BJ (cell line): ENCODE results near the gene EDIL3. TPM values are rescaled to one million over a fixed set of nuclear protein-coding genes. Genes with fewer than 3 reads are reported as not detected.

Source experiments
- CTCF ChIA-PET: fragments of 350-600 bp; formaldehyde crosslinking; extraction: SDS; loops from one replicate; lab custom pipeline; 2021; ENCODE audit warnings: antibody characterized with exemption, inconsistent platforms; lab: Yijun Ruan, JAX
- POLR2A ChIA-PET: fragments of 300-600 bp; sonication (Branson Sonifier 250); formaldehyde crosslinking; extraction: SDS; loops from one replicate; lab custom pipeline; 2021; ENCODE audit warnings: antibody characterized with exemption; lab: Charles Lee
- DNase-seq: peaks from one replicate; pipeline ENCODE4 v3.0.0-alpha.2; 2011; ENCODE audit warnings: low read depth
- H3K27me3 ChIP-seq: 2 replicates; pipeline ENCODE4 v1.6.0; 2011; ENCODE audit warnings: low read length; ENCODE audit not compliant: control insufficient read depth, insufficient read depth
- H3K36me3 ChIP-seq: 2 replicates; pipeline ENCODE4 v1.5.1; 2011; ENCODE audit warnings: low read length; ENCODE audit not compliant: control insufficient read depth, insufficient read depth
- H3K4me3 ChIP-seq: 2 replicates; pipeline ENCODE4 v1.5.1; 2011; ENCODE audit warnings: low read depth, mild to moderate bottlenecking, control low read depth, low read length
- CTCF ChIP-seq: IDR thresholded peaks from 2 replicates; pipeline ENCODE4 v1.5.1; 2011; ENCODE audit warnings: low read depth, mild to moderate bottlenecking, control low read depth, inconsistent platforms, low read length, moderate library complexity; ENCODE audit not compliant: insufficient read depth
- polyA plus RNA-seq: library from polyadenylated mRNA; depleted of rRNA; stranded (reverse); fragments of >200 nt; gene quantifications from 2 replicates; pipeline ENCODE4 v1.2.3, GENCODE V29; 2011

Gene EDIL3
- polyA plus RNA-seq, 1 experiment, result 8.4 TPM

- no peak for TF ChIP-seq CTCF
- peaks cover 21% of the 10 kb centered on the region for H3K27me3 ChIP-seq
- ChIA-PET CTCF (interaction anchor here (0.7 to 0.8 kb wide), 2 partner anchors 96 to 666 kb away, joined by 3 read pairs; no protein-coding TSS in a partner anchor), POLR2A (no interaction called here)
- peak overlapping the region; percentile 28 for H3K4me3 ChIP-seq
- no peaks in the 10 kb centered on the region for H3K36me3 ChIP-seq
- no peak for DNase-seq
Observed at GRCh38 chr5:84383296-84383815, 1.3 kb downstream of the EDIL3 start.

DNA sequence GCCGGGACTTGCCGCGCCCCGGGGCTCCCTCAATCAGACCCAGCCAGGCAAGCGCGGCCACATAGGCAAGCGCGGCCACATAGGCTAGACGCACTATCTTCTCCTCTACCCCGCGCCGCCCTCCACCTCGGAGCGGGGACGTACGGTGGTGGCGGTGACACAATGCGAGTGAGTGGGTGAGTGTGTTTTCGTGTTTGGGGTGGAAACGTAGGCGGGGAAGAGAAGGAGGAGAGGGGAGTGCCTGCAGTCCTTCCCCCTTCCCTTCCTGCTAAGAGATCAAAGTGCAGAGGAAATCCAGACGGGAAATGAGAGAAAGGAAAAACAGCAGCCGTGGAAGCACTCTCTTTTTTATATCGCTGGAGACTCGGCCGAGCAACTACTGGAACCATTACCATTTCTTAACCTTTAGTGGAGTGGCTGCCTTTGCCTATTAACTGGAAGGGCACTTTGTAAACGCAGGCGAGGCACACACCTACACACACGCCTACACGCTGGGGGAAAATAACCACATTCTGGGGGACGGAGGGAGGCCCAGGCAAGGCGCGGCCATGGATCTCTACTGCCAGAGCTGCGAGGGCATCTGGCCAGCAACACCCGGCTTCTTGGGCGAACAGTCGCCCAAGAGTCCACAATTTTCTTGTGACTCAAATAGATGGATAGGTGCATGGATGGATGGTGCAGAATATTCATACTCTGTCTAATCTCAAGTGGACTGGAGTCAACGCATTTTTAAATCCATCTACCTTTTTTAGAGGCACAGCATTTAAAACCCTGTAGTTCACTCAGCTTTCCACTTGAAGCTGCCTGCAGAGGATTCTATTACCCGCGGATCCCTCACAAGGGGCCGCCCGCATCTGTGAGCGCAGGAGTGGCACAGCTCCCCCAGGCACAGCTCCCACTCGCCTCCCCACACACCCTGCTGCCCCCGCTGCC, 2.1 kb downstream of the EDIL3 start:
- CTCF ChIA-PET, result interaction anchor here (0.7 to 0.8 kb wide), 2 partner anchors 96 to 665 kb away, joined by 3 read pairs; no protein-coding TSS in a partner anchor
- no peak for TF ChIP-seq CTCF
- DNase-seq, result no peak

GRCh38 chr5:84381502-84382362, 2.9 kb downstream of the EDIL3 start:
- TF ChIP-seq CTCF, result no peak
- POLR2A ChIA-PET, result no interaction called here
- Histone ChIP-seq H3K27me3 (peaks cover 21% of the 10 kb centered on the region), H3K36me3 (no peaks in the 10 kb centered on the region), H3K4me3 (no peak overlapping the region)
- CTCF ChIA-PET, result no interaction called here
- no peak for DNase-seq

More for the DNA sequence above, 2.1 kb downstream of the EDIL3 start:
- Histone ChIP-seq H3K27me3 (peaks cover 21% of the 10 kb centered on the region), H3K4me3 (peak overlapping the region; percentile 14), H3K36me3 (no peaks in the 10 kb centered on the region)
- POLR2A ChIA-PET, result no interaction called here

- DNase-seq, result no peak
- H3K36me3 ChIP-seq, result no peaks in the 10 kb centered on the region
- peaks cover 15% of the 10 kb centered on the region for H3K27me3 ChIP-seq
- no peak overlapping the region for H3K4me3 ChIP-seq
- POLR2A ChIA-PET, result interaction anchor here (0.5 kb wide), 1 partner anchor 1765 kb away, joined by 3 read pairs; no protein-coding TSS in a partner anchor
- CTCF ChIA-PET, result interaction anchor here (2.0 kb wide), 1 partner anchor 13 kb away, joined by 6 read pairs; no protein-coding TSS in a partner anchor
- no peak for TF ChIP-seq CTCF
Observed at GRCh38 chr5:84379749-84380148, 4.9 kb downstream of the EDIL3 start.
